DND-41 (cell line): ENCODE measurements around the gene RASSF7.

Source experiments
- ATAC-seq: fragments of 200-7000 bp; cut with Tn5 transposase; 3 replicates; pipeline ENCODE4 v1.9.1; 2021; ENCODE audit warnings: low read depth; ENCODE audit not compliant: insufficient read depth
- DNase-seq: peaks from one replicate; pipeline ENCODE4 v3.0.0-alpha.2; 2020
- H2AFZ ChIP-seq: 2 replicates; pipeline ENCODE4 v1.6.0; 2012; ENCODE audit warnings: low read depth, low read length
- H3K27ac ChIP-seq: 2 replicates; pipeline ENCODE4 v1.5.1; 2012; ENCODE audit warnings: low read length, inconsistent platforms
- H3K27me3 ChIP-seq: fragments of 200-600 bp; sonication (generic); 2 replicates; pipeline ENCODE4 v1.6.0; 2012; ENCODE audit warnings: low read length, mild to moderate bottlenecking, inconsistent platforms; ENCODE audit not compliant: insufficient read depth, poor library complexity
- H3K36me3 ChIP-seq: 2 replicates; pipeline ENCODE4 v1.5.1; 2012; ENCODE audit warnings: low read length, inconsistent platforms; ENCODE audit not compliant: insufficient read depth
- H3K4me1 ChIP-seq: 2 replicates; pipeline ENCODE4 v1.5.1; 2012; ENCODE audit warnings: mild to moderate bottlenecking, low read length; ENCODE audit not compliant: insufficient read depth
- H3K4me2 ChIP-seq: 2 replicates; pipeline ENCODE4 v1.6.0; 2012; ENCODE audit warnings: mild to moderate bottlenecking, moderate library complexity, low read length, inconsistent platforms; ENCODE audit not compliant: insufficient read depth
- H3K4me3 ChIP-seq, 2 experiments: fragments of 200-600 bp in 1 of 2; shearing (Covaris generic) in 1 of 2; 2 replicates each; pipeline ENCODE4 v1.5.1; 2012 to 2016; ENCODE audit warnings: inconsistent platforms in 2 of 2, low read length in 2 of 2, mild to moderate bottlenecking in 2 of 2, low read depth in 1 of 2, moderate library complexity in 1 of 2
- H3K79me2 ChIP-seq: 2 replicates; pipeline ENCODE4 v1.6.0; 2012; ENCODE audit warnings: low read length, inconsistent platforms; ENCODE audit not compliant: insufficient read depth
- H3K9ac ChIP-seq: 2 replicates; pipeline ENCODE4 v1.6.0; 2012; ENCODE audit warnings: low read depth, mild to moderate bottlenecking, inconsistent platforms, low read length, moderate library complexity
- H3K9me3 ChIP-seq: 2 replicates; pipeline ENCODE4 v1.5.1; 2012; ENCODE audit warnings: low read length, moderate library complexity, mild to moderate bottlenecking, inconsistent platforms; ENCODE audit not compliant: insufficient read depth, severe bottlenecking
- H4K20me1 ChIP-seq: 2 replicates; pipeline ENCODE4 v1.6.0; 2012; ENCODE audit warnings: low read length; ENCODE audit not compliant: insufficient read depth
- EZH2 ChIP-seq: IDR thresholded peaks from 3 replicates; pipeline ENCODE4 v1.6.1; 2012; ENCODE audit warnings: borderline replicate concordance, low read depth, mild to moderate bottlenecking, moderate library complexity, low read length, inconsistent platforms; ENCODE audit not compliant: severe bottlenecking
- TF ChIP-seq, protein P1 (sequence below): IDR thresholded peaks from 2 replicates; pipeline ENCODE4 v1.5.1; 2012; ENCODE audit warnings: borderline replicate concordance, low read length, moderate library complexity, mild to moderate bottlenecking; ENCODE audit not compliant: poor library complexity, severe bottlenecking; ENCODE audit errors: extremely low read depth

Gene RASSF7

GRCh38 chr11:541433-541885, 19.3 kb upstream of the RASSF7 start:
- H4K20me1 ChIP-seq, result no peaks in the 10 kb centered on the region
- no peaks in the 10 kb centered on the region for H3K79me2 ChIP-seq
- no peaks in the 10 kb centered on the region for H3K27me3 ChIP-seq
- no peaks in the 10 kb centered on the region for H3K9me3 ChIP-seq
- peaks cover 14% of the 10 kb centered on the region for H3K4me1 ChIP-seq
- H3K27ac ChIP-seq, result no peak overlapping the region
- H3K36me3 ChIP-seq, result no peaks in the 10 kb centered on the region
- ATAC-seq (no peak), DNase-seq (no peak)
- no peak overlapping the region for H3K4me2 ChIP-seq
- TF ChIP-seq, protein P1, sequence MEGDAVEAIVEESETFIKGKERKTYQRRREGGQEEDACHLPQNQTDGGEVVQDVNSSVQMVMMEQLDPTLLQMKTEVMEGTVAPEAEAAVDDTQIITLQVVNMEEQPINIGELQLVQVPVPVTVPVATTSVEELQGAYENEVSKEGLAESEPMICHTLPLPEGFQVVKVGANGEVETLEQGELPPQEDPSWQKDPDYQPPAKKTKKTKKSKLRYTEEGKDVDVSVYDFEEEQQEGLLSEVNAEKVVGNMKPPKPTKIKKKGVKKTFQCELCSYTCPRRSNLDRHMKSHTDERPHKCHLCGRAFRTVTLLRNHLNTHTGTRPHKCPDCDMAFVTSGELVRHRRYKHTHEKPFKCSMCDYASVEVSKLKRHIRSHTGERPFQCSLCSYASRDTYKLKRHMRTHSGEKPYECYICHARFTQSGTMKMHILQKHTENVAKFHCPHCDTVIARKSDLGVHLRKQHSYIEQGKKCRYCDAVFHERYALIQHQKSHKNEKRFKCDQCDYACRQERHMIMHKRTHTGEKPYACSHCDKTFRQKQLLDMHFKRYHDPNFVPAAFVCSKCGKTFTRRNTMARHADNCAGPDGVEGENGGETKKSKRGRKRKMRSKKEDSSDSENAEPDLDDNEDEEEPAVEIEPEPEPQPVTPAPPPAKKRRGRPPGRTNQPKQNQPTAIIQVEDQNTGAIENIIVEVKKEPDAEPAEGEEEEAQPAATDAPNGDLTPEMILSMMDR, result no peak
- no peak for TF ChIP-seq EZH2
- H3K4me3 ChIP-seq, result no peak overlapping the region
- no peak overlapping the region for H3K9ac ChIP-seq
- H2AFZ ChIP-seq, result no peak overlapping the region

GRCh38 chr11:544817-545166, 16.0 kb upstream of the RASSF7 start:
- no peak overlapping the region for H2AFZ ChIP-seq
- no peak overlapping the region for H3K4me3 ChIP-seq
- no peak overlapping the region for H3K4me2 ChIP-seq
- H3K79me2 ChIP-seq, result no peaks in the 10 kb centered on the region
- no peaks in the 10 kb centered on the region for H4K20me1 ChIP-seq
- TF ChIP-seq, protein P1, result no peak
- TF ChIP-seq EZH2, result no peak
- no peak overlapping the region for H3K9ac ChIP-seq
- H3K9me3 ChIP-seq, result no peaks in the 10 kb centered on the region
- no peaks in the 10 kb centered on the region for H3K27me3 ChIP-seq
- no peaks in the 10 kb centered on the region for H3K36me3 ChIP-seq
- DNase-seq (no peak), ATAC-seq (no peak)
- no peaks in the 10 kb centered on the region for H3K4me1 ChIP-seq
- no peak overlapping the region for H3K27ac ChIP-seq

DNA sequence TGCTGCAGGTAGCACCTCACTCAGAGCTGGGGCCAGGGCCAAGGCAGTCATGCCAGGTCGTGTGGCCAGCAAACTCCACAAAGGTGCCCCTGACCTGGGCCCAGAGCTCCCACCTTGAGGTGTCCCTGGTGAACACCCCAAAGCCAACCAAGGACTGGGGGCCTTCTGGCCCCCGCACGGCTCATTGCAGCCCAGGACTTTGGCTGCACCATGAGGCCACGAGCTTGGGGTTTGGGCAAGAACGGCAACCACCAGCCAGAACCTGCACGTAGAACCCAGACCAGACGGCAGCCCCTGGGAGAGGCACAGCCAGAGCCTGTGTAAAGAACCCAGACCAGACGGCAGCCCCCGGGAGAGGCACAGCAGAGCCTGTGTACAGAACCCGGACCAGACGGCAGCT, 15.6 kb upstream of the RASSF7 start:
- H4K20me1 ChIP-seq, result no peaks in the 10 kb centered on the region
- TF ChIP-seq, protein P1, result no peak
- no peak for TF ChIP-seq EZH2
- no peak overlapping the region for H2AFZ ChIP-seq
- no peaks in the 10 kb centered on the region for H3K36me3 ChIP-seq
- DNase-seq (no peak), ATAC-seq (no peak)
- H3K4me1 ChIP-seq, result no peaks in the 10 kb centered on the region
- no peaks in the 10 kb centered on the region for H3K27me3 ChIP-seq
- H3K9me3 ChIP-seq, result no peaks in the 10 kb centered on the region
- H3K79me2 ChIP-seq, result no peaks in the 10 kb centered on the region
- no peak overlapping the region for H3K4me2 ChIP-seq
- no peak overlapping the region for H3K4me3 ChIP-seq
- H3K9ac ChIP-seq, result no peak overlapping the region
- no peak overlapping the region for H3K27ac ChIP-seq

- H3K79me2 ChIP-seq, result no peaks in the 10 kb centered on the region
- TF ChIP-seq, protein P1, result no peak
- TF ChIP-seq EZH2, result no peak
- no peak for ATAC-seq
- no peak overlapping the region for H2AFZ ChIP-seq
- DNase-seq, result no peak
- no peak overlapping the region for H3K27ac ChIP-seq
- no peak overlapping the region for H3K4me2 ChIP-seq
- H3K9ac ChIP-seq, result no peak overlapping the region
- no peaks in the 10 kb centered on the region for H4K20me1 ChIP-seq
- H3K4me3 ChIP-seq, result no peak overlapping the region
- no peaks in the 10 kb centered on the region for H3K27me3 ChIP-seq
- H3K9me3 ChIP-seq, result no peaks in the 10 kb centered on the region
- H3K4me1 ChIP-seq, result no peaks in the 10 kb centered on the region
- H3K36me3 ChIP-seq, result no peaks in the 10 kb centered on the region
Measured at GRCh38 chr11:548700-549603, 11.8 kb upstream of the RASSF7 start.
